A549 treated with Mapracorat at 1 μM for 4 hours (cell line): ENCODE measurements around the gene MTMR12. TPM values are rescaled to one million over a fixed set of nuclear protein-coding genes. Genes with fewer than 3 reads are reported as not detected.

ENCODE experiments used
- total RNA-seq: library from RNA; stranded (reverse); fragments of 200-300 nt; extraction: Qiagen RNA extraction; gene quantifications from 5 replicates; pipeline ENCODE4 v1.2.3, GENCODE V29; 2022

MTMR12 gene, protein sequence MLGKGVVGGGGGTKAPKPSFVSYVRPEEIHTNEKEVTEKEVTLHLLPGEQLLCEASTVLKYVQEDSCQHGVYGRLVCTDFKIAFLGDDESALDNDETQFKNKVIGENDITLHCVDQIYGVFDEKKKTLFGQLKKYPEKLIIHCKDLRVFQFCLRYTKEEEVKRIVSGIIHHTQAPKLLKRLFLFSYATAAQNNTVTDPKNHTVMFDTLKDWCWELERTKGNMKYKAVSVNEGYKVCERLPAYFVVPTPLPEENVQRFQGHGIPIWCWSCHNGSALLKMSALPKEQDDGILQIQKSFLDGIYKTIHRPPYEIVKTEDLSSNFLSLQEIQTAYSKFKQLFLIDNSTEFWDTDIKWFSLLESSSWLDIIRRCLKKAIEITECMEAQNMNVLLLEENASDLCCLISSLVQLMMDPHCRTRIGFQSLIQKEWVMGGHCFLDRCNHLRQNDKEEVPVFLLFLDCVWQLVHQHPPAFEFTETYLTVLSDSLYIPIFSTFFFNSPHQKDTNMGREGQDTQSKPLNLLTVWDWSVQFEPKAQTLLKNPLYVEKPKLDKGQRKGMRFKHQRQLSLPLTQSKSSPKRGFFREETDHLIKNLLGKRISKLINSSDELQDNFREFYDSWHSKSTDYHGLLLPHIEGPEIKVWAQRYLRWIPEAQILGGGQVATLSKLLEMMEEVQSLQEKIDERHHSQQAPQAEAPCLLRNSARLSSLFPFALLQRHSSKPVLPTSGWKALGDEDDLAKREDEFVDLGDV
- 14.3 to 19.3 TPM (median 18.5 TPM) in 5 replicates for total RNA-seq

GRCh38 chr5:32312595-32313332 lies at the start of gene MTMR12:
TSS of gene MTMR12 (minus strand) at chr5:32312939. CDS start at chr5:32312838, 101 bp downstream.

Other genes with a start within 250 kb of the MTMR12 start
- 63.2 to 75.3 TPM (median 73.6 TPM) in 5 replicates for gene GOLPH3, start 138.6 kb downstream of the MTMR12 start, total RNA-seq
- 54.8 to 67.6 TPM (median 58.4 TPM) in 5 replicates for gene ZFR, start 131.8 kb upstream of the MTMR12 start, total RNA-seq